ENCODE data around the gene HIGD1C. TPM values are rescaled to one million over a fixed set of nuclear protein-coding genes. Genes with fewer than 3 reads are reported as not detected.

Gene HIGD1C
- polyA plus RNA-seq, 1 experiment, result not detected

DNA sequence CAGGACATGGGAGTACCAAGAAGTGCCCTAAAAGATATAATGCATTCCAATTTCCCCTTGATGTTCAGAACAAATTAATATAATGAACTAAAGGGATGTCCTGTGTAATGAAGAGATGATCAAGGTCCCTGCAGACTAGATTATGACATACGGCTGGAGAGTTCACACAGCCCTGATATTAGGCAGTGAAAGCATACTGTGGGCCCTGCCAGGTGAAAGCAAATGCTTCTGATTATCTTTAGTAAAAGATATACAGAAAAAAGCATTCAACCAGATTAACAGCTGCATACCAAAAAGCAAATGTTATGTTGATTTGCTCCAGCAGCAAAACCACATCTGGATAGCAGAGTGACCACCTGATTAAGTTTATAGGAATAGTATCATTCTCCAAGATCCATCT is 12.1 kb downstream of the HIGD1C start:
- Histone ChIP-seq H3K27me3 (ENCODE audit: control insufficient read depth, insufficient read depth, low read length) (no peaks in the 10 kb centered on the region), H3K36me3 (ENCODE audit: control insufficient read depth, insufficient read depth, low read length) (no peaks in the 10 kb centered on the region), H3K4me3 (ENCODE audit: low read depth, low read length) (no peak overlapping the region)
- CTCF ChIA-PET, result interaction anchor here (1.7 kb wide), 1 partner anchor 139 kb away, joined by 4 read pairs; no protein-coding TSS in a partner anchor
- DNase-seq (ENCODE audit: low read depth), result no peak
- TF ChIP-seq, protein P1, sequence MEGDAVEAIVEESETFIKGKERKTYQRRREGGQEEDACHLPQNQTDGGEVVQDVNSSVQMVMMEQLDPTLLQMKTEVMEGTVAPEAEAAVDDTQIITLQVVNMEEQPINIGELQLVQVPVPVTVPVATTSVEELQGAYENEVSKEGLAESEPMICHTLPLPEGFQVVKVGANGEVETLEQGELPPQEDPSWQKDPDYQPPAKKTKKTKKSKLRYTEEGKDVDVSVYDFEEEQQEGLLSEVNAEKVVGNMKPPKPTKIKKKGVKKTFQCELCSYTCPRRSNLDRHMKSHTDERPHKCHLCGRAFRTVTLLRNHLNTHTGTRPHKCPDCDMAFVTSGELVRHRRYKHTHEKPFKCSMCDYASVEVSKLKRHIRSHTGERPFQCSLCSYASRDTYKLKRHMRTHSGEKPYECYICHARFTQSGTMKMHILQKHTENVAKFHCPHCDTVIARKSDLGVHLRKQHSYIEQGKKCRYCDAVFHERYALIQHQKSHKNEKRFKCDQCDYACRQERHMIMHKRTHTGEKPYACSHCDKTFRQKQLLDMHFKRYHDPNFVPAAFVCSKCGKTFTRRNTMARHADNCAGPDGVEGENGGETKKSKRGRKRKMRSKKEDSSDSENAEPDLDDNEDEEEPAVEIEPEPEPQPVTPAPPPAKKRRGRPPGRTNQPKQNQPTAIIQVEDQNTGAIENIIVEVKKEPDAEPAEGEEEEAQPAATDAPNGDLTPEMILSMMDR (IDR thresholded peaks at IDR 0.05; ENCODE audit: insufficient read depth, low read depth, low read length), result no peak
- POLR2A ChIA-PET, result interaction anchor here (0.6 kb wide), 1 partner anchor 66 kb away, joined by 3 read pairs; no protein-coding TSS in a partner anchor

DNA sequence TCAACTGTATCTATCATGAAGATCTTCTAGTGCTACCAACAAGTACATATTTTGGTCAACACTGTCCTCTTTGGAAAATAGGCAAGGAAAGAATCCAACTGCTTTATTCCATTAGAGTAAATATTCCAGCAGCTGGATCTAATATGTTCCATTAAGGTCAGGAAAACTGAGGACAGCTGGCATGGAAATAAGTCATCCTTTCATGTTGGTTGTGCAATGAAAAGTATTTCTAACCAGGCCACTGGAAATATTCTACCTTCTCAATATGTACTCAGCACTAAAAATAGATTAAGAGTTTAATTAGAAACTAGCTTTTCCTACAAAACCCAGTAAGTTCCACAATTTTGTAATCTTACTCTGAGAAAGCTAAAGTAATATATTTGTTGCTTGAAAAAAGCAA is 19.6 kb downstream of the HIGD1C start:
- DNase-seq (ENCODE audit: low read depth), result peak; percentile 52
- POLR2A ChIA-PET, result interaction anchor here (0.6 kb wide), 1 partner anchor 109 kb away, joined by 3 read pairs; no protein-coding TSS in a partner anchor
- CTCF ChIA-PET, result interaction anchor here (0.6 to 3.0 kb wide), 2 partner anchors 8 to 13 kb away, joined by 3 to 10 read pairs; no protein-coding TSS in a partner anchor
- TF ChIP-seq, protein P1 (IDR thresholded peaks at IDR 0.05; ENCODE audit: insufficient read depth, low read depth, low read length), result no peak
- Histone ChIP-seq H3K36me3 (ENCODE audit: control insufficient read depth, insufficient read depth, low read length) (no peaks in the 10 kb centered on the region), H3K4me3 (ENCODE audit: low read depth, low read length) (no peak overlapping the region), H3K27me3 (ENCODE audit: control insufficient read depth, insufficient read depth, low read length) (no peaks in the 10 kb centered on the region)

DNA sequence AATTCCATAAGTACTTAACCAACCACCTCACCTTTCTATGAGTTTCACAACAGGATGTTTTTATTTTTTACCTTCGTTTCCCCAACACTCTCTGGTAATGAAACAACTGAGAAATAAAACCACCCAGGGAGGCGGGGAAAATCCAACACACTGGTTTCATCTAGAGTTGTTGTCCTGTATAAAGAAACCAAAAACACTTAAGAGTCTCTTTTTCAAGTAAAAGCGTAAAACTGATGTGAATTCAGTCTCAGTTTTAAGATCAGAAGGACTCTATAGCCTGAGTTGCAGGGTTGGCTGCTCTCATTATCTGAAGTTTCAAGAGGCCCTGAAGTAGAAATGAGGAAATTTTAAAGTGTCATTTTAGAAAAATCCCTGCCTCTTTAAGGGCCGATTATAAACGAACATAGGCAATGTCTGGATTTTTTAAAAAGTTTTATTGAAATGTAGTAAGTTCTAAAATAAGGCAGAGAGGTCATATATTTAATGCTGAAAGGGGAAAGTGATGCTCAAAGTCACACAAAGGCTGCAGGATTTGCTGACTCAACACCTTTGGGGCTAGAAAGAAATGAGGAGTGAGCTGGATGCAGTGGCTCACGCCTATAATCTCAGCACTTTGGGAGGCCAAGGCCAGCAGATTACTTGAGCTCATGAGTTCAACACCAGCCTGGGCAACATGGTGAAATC is 27.2 kb downstream of the HIGD1C start:
- Histone ChIP-seq H3K27me3 (ENCODE audit: control insufficient read depth, insufficient read depth, low read length) (no peaks in the 10 kb centered on the region), H3K36me3 (ENCODE audit: control insufficient read depth, insufficient read depth, low read length) (no peaks in the 10 kb centered on the region; the same call in 1 of the 2 replicates), H3K4me3 (ENCODE audit: low read depth, low read length) (no peak overlapping the region)
- ChIA-PET CTCF (interaction anchor here (0.7 to 0.8 kb wide), 2 partner anchors 159 to 214 kb away, joined by 3 read pairs; no protein-coding TSS in a partner anchor), POLR2A (no interaction called here)
- TF ChIP-seq, protein P1 (IDR thresholded peaks at IDR 0.05; ENCODE audit: insufficient read depth, low read depth, low read length), result no peak
- no peak for DNase-seq (ENCODE audit: low read depth)

DNA sequence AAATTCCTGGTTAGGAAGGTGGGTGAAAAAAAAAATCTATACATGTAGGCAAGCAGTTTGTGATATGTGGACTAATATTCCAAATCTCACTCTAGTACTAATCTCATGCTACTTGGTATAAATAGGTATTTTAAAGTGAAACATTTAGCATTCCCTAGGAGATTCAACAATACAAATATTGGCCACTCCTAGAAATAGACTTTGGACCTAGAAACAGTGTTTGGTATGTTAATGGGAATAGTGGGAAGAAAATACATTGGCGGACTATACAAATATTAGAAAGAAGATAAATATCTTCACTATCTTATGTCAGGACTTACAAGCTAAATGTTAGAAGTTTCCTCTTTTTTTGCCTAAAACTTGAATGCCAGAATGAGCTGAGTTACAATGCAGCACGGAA is 28.2 kb downstream of the HIGD1C start:
- ChIA-PET POLR2A (no interaction called here), CTCF (interaction anchor here (0.7 to 2.1 kb wide), 2 partner anchors 215 kb away, joined by 3 to 7 read pairs; no protein-coding TSS in a partner anchor)
- Histone ChIP-seq H3K27me3 (ENCODE audit: control insufficient read depth, insufficient read depth, low read length) (no peaks in the 10 kb centered on the region), H3K36me3 (ENCODE audit: control insufficient read depth, insufficient read depth, low read length) (no peaks in the 10 kb centered on the region; the same call in 1 of the 2 replicates), H3K4me3 (ENCODE audit: low read depth, low read length) (no peak overlapping the region)
- no peak for DNase-seq (ENCODE audit: low read depth)
- TF ChIP-seq, protein P1 (IDR thresholded peaks at IDR 0.05; ENCODE audit: insufficient read depth, low read depth, low read length), result no peak

DNA sequence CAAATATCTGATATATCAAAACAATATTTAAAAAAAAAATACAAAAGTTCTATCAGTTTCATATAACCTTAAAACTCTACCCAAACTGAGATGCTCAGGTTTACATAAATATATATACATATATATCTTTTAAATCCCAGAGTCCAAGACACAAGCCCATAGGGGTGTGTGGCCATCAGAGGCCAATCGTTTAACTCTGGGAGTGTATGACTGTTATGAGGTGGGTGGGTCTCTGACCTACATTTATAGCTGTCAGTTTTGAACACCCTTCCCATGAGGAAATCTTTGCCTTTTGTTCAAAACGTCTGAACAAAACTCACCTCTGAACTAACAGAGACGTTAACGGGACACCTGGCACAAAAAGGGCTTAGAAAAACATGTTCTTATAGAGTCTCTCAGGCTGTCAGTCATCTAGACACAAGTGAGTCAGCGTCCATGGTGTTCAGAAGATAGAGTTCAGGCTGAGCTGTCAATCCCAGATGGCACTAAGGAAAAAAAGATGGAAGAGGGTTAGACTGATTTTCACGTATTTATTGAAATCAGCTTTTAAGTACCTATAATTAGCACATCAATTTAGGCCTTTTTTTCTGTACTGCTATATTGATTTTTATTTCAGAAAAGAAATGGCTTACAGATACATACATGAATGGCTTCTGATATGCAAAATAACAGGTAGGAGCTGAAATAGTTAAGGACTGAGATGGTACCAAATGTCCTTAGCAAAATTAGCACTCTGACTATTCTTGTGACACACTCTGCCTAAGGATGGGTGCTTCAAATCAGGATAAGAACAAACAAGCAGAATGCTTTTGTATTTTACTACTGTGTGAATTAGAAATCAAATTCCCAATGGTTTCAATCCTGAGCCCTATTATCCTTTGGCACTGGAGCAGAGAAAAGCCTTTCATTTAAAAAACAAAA is 29.2 kb downstream of the HIGD1C start:
- ChIA-PET POLR2A (no interaction called here), CTCF (interaction anchor here (0.7 to 2.1 kb wide), 2 partner anchors 58 to 216 kb away, joined by 3 to 7 read pairs; no protein-coding TSS in a partner anchor)
- Histone ChIP-seq H3K27me3 (ENCODE audit: control insufficient read depth, insufficient read depth, low read length) (no peaks in the 10 kb centered on the region), H3K36me3 (ENCODE audit: control insufficient read depth, insufficient read depth, low read length) (no peaks in the 10 kb centered on the region; the same call in 1 of the 2 replicates), H3K4me3 (ENCODE audit: low read depth, low read length) (no peak overlapping the region)
- DNase-seq (ENCODE audit: low read depth), result no peak
- TF ChIP-seq, protein P1 (IDR thresholded peaks at IDR 0.05; ENCODE audit: insufficient read depth, low read depth, low read length), result no peak

All from BJ (cell line).